ENCODE results near the gene SPDL1.

Gene SPDL1

DNA sequence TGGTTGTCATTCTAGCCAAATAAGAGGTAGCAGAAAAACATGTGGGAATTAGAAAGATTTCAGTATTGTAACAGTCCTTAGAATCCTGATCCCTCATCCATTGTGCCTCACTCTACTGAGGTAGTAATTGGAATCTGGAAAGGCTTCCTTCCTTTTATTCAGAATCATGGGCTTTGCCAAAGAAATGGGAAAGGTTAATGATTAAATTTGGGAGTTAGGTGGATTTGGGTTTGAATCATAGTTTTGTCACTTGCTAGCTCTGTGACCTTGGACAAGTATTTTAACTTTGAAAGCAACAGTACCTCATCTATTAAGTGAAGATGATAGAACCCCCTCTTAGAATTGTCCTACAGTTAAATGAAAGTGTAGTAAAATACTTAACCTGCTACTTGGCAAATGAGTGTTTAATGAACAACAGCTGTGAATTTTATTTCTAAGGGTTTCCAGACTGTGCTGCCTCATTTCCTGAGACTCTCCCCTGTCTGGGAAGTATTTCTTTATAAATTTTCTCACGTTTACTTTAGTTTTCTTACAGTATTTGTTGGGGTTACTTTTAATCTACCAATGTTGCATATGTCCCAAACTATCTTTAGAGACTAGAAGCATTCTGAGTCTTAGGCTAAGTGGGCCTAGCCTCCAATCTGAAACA is 11.7 kb downstream of the SPDL1 start:
- Histone ChIP-seq H3K4ac (ENCODE audit: low read depth in 1 of 2, low read length in 2 of 2) (no peak overlapping the region), H2BK5ac (ENCODE audit: low read depth, low read length, poor library complexity, severe bottlenecking) (no peak overlapping the region), H3K4me2 (ENCODE audit: low read length, poor library complexity, severe bottlenecking) (no peak overlapping the region), H3K27ac (ENCODE audit: low read length, poor library complexity, severe bottlenecking) (peak overlapping the region; percentile 35), H3K9ac (ENCODE audit: low read length) (no peak overlapping the region), H3K18ac (ENCODE audit: low read depth in 1 of 2, low read length in 2 of 2) (no peak overlapping the region), H3K4me3 (ENCODE audit: insufficient read depth in 1 of 2, low read depth in 1 of 2, low read length in 2 of 2) (no peak overlapping the region), H4K8ac (ENCODE audit: low read length) (no peak overlapping the region), H3K9me3 (ENCODE audit: control insufficient read depth, low read length) (no peaks in the 10 kb centered on the region), H2BK120ac (ENCODE audit: low read depth, low read length) (no peak overlapping the region), H2BK12ac (ENCODE audit: low read length in 2 of 2) (no peak overlapping the region), H3K79me1 (replicated peaks; ENCODE audit: low read length, poor library complexity, severe bottlenecking) (peaks cover 11% of the 10 kb centered on the region), H2BK15ac (ENCODE audit: low read depth, poor library complexity, severe bottlenecking) (no peak overlapping the region), H3K4me1 (ENCODE audit: control insufficient read depth, insufficient read depth, low read depth, low read length) (no peaks in the 10 kb centered on the region), H3K36me3 (ENCODE audit: control insufficient read depth in 1 of 2, insufficient read depth in 2 of 2, low read depth in 1 of 2, low read length in 2 of 2) (peaks cover 7 to 97% of the 10 kb centered on the region in 2 experiments), H2AFZ (ENCODE audit: low read depth, low read length) (no peak overlapping the region), H3K27me3 (ENCODE audit: control insufficient read depth in 1 of 2, insufficient read depth in 1 of 2, low read length in 2 of 2) (no peaks in the 10 kb centered on the region), H2AK5ac (ENCODE audit: low read length, severe bottlenecking) (no peak overlapping the region), H3K14ac (ENCODE audit: low read length in 2 of 2) (no peak overlapping the region), H4K91ac (ENCODE audit: low read length) (no peak overlapping the region), H3K23ac (ENCODE audit: low read length in 2 of 2) (no peak overlapping the region)
- WGBS: no CpG with 5 or more reads among the region's 1 CpG
- no peak for DNase-seq

DNA sequence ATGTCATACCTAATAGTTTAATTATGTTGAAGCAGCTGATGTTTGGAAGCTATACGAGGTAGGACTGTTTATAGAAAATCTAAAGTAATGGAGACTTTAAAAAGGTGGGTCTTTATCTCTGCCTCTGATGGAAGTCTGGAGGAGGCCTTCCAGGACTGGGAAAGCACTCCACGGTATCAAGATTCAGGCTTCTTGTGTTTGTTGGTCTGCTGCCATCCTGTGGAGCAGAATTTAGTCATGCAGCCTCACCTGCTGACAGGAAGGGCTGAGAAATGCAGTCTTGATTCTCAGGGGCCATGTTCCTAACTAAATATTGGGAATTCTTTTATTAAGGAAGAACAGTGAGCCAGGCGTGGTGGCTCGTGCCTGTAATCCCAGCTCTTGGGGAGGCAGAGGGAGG is 15.9 kb downstream of the SPDL1 start:
- Histone ChIP-seq H3K27ac (ENCODE audit: low read length, poor library complexity, severe bottlenecking) (no peak overlapping the region), H3K36me3 (ENCODE audit: control insufficient read depth in 1 of 2, insufficient read depth in 2 of 2, low read depth in 1 of 2, low read length in 2 of 2) (peaks cover 12 to 98% of the 10 kb centered on the region in 2 experiments), H2BK5ac (ENCODE audit: low read depth, low read length, poor library complexity, severe bottlenecking) (no peak overlapping the region), H3K18ac (ENCODE audit: low read depth in 1 of 2, low read length in 2 of 2) (peak overlapping the region in 1 of 2 experiments; percentile 14), H2BK12ac (ENCODE audit: low read length in 2 of 2) (no peak overlapping the region), H3K4me3 (ENCODE audit: insufficient read depth in 1 of 2, low read depth in 1 of 2, low read length in 2 of 2) (no peak overlapping the region), H3K14ac (ENCODE audit: low read length in 2 of 2) (no peak overlapping the region), H3K4me2 (ENCODE audit: low read length, poor library complexity, severe bottlenecking) (no peak overlapping the region), H3K9ac (ENCODE audit: low read length) (no peak overlapping the region), H2AFZ (ENCODE audit: low read depth, low read length) (no peak overlapping the region), H3K4me1 (ENCODE audit: control insufficient read depth, insufficient read depth, low read depth, low read length) (no peaks in the 10 kb centered on the region), H3K27me3 (ENCODE audit: control insufficient read depth in 1 of 2, insufficient read depth in 1 of 2, low read length in 2 of 2) (no peaks in the 10 kb centered on the region), H4K8ac (ENCODE audit: low read length) (no peak overlapping the region), H2BK120ac (ENCODE audit: low read depth, low read length) (no peak overlapping the region), H3K4ac (ENCODE audit: low read depth in 1 of 2, low read length in 2 of 2) (no peak overlapping the region), H3K9me3 (ENCODE audit: control insufficient read depth, low read length) (no peaks in the 10 kb centered on the region), H3K23ac (ENCODE audit: low read length in 2 of 2) (no peak overlapping the region), H4K91ac (ENCODE audit: low read length) (no peak overlapping the region), H2BK15ac (ENCODE audit: low read depth, poor library complexity, severe bottlenecking) (no peak overlapping the region), H2AK5ac (ENCODE audit: low read length, severe bottlenecking) (no peak overlapping the region), H3K79me1 (replicated peaks; ENCODE audit: low read length, poor library complexity, severe bottlenecking) (peaks cover 10% of the 10 kb centered on the region)
- no peak for DNase-seq
- WGBS: 90% methylated on average over 4 of the region's 4 CpGs

DNA sequence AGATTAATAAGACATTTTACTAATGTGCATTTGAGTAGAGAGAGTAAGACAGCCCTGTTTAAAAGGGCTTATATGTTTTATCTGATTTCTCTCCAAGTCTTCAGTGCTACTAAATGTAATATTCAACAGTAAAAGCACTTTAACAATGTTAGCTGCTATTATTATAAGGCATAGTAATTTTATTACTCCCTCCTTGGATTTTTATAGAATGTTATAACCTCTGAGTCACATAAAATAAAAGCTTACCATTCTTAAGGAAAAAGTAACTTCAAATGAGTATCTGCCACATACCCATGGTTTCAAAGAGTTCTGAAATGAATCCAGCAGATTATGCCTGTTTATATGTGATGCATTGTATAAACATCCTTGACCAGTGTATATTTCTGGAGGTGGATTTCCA is 19.0 kb downstream of the SPDL1 start:
- peaks cover 12 to 75% of the 10 kb centered on the region in 2 experiments for H3K36me3 ChIP-seq (ENCODE audit: control insufficient read depth in 1 of 2, insufficient read depth in 2 of 2, low read depth in 1 of 2, low read length in 2 of 2)
- H3K4ac ChIP-seq (ENCODE audit: low read depth in 1 of 2, low read length in 2 of 2): no peak overlapping the region
- H2BK12ac ChIP-seq (ENCODE audit: low read length in 2 of 2): no peak overlapping the region
- no peak overlapping the region for H4K8ac ChIP-seq (ENCODE audit: low read length)
- no peak overlapping the region for H2BK15ac ChIP-seq (ENCODE audit: low read depth, poor library complexity, severe bottlenecking)
- H3K79me1 ChIP-seq (replicated peaks; ENCODE audit: low read length, poor library complexity, severe bottlenecking): peaks cover 8% of the 10 kb centered on the region
- no peaks in the 10 kb centered on the region for H3K9me3 ChIP-seq (ENCODE audit: control insufficient read depth, low read length)
- H2BK120ac ChIP-seq (ENCODE audit: low read depth, low read length): no peak overlapping the region
- H3K27ac ChIP-seq (ENCODE audit: low read length, poor library complexity, severe bottlenecking): no peak overlapping the region
- no peaks in the 10 kb centered on the region for H3K27me3 ChIP-seq (ENCODE audit: control insufficient read depth in 1 of 2, insufficient read depth in 1 of 2, low read length in 2 of 2)
- no peak overlapping the region for H3K14ac ChIP-seq (ENCODE audit: low read length in 2 of 2)
- no peak overlapping the region for H2BK5ac ChIP-seq (ENCODE audit: low read depth, low read length, poor library complexity, severe bottlenecking)
- no peak for DNase-seq
- no peak overlapping the region for H3K4me3 ChIP-seq (ENCODE audit: insufficient read depth in 1 of 2, low read depth in 1 of 2, low read length in 2 of 2)
- peak overlapping the region; percentile 30 for H3K9ac ChIP-seq (ENCODE audit: low read length)
- H2AFZ ChIP-seq (ENCODE audit: low read depth, low read length): no peak overlapping the region
- no peak overlapping the region for H3K4me2 ChIP-seq (ENCODE audit: low read length, poor library complexity, severe bottlenecking)
- H4K91ac ChIP-seq (ENCODE audit: low read length): no peak overlapping the region
- H3K18ac ChIP-seq (ENCODE audit: low read depth in 1 of 2, low read length in 2 of 2): no peak overlapping the region
- H2AK5ac ChIP-seq (ENCODE audit: low read length, severe bottlenecking): no peak overlapping the region
- H3K4me1 ChIP-seq (ENCODE audit: control insufficient read depth, insufficient read depth, low read depth, low read length): no peaks in the 10 kb centered on the region
- no peak overlapping the region for H3K23ac ChIP-seq (ENCODE audit: low read length in 2 of 2)

DNA sequence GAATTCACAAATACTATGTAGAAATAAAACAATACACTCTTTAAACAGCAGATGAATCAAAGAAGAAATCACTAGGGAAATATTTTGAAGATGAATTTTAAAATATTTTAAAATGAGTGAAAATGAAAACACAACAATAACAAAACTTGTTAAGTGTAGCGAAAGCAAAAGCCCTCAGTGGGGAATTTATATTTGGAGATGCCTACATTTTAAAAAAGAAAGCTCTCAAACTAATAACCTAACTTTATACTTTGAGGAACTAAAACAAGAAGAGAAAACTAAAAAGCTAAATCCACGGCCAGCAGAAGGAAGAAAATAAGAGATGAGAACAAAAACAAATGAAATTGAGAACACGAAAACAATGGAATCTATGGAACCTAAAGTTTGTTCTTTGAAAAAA is 22.7 kb downstream of the SPDL1 start:
- Histone ChIP-seq H3K9me3 (ENCODE audit: control insufficient read depth, low read length) (no peaks in the 10 kb centered on the region), H3K79me1 (replicated peaks; ENCODE audit: low read length, poor library complexity, severe bottlenecking) (peaks cover 2% of the 10 kb centered on the region), H4K8ac (ENCODE audit: low read length) (no peak overlapping the region), H2BK5ac (ENCODE audit: low read depth, low read length, poor library complexity, severe bottlenecking) (no peak overlapping the region), H2AFZ (ENCODE audit: low read depth, low read length) (no peak overlapping the region), H3K27me3 (ENCODE audit: control insufficient read depth in 1 of 2, insufficient read depth in 1 of 2, low read length in 2 of 2) (no peaks in the 10 kb centered on the region), H2BK120ac (ENCODE audit: low read depth, low read length) (no peak overlapping the region), H2BK12ac (ENCODE audit: low read length in 2 of 2) (no peak overlapping the region), H2BK15ac (ENCODE audit: low read depth, poor library complexity, severe bottlenecking) (no peak overlapping the region), H3K4ac (ENCODE audit: low read depth in 1 of 2, low read length in 2 of 2) (no peak overlapping the region), H4K91ac (ENCODE audit: low read length) (no peak overlapping the region), H3K36me3 (ENCODE audit: control insufficient read depth in 1 of 2, insufficient read depth in 2 of 2, low read depth in 1 of 2, low read length in 2 of 2) (peaks cover 6 to 38% of the 10 kb centered on the region in 2 experiments), H3K4me1 (ENCODE audit: control insufficient read depth, insufficient read depth, low read depth, low read length) (no peaks in the 10 kb centered on the region), H3K18ac (ENCODE audit: low read depth in 1 of 2, low read length in 2 of 2) (no peak overlapping the region), H3K9ac (ENCODE audit: low read length) (no peak overlapping the region), H3K4me3 (ENCODE audit: insufficient read depth in 1 of 2, low read depth in 1 of 2, low read length in 2 of 2) (no peak overlapping the region), H2AK5ac (ENCODE audit: low read length, severe bottlenecking) (no peak overlapping the region), H3K27ac (ENCODE audit: low read length, poor library complexity, severe bottlenecking) (no peak overlapping the region), H3K4me2 (ENCODE audit: low read length, poor library complexity, severe bottlenecking) (no peak overlapping the region), H3K14ac (ENCODE audit: low read length in 2 of 2) (no peak overlapping the region), H3K23ac (ENCODE audit: low read length in 2 of 2) (no peak overlapping the region)
- no CpG with 5 or more reads among the region's 3 CpGs for WGBS
- no peak for DNase-seq
